Measurements from ENCODE around the gene CAMP. TPM values are rescaled to one million over a fixed set of nuclear protein-coding genes. Genes with fewer than 3 reads are reported as not detected.
A peak's percentile ranks its signal among the peaks of the same experiment; 100 is the strongest.
"Not testable (repeated sequence)": the region's sequence is repeated elsewhere in the genome, so short reads cannot be mapped to it uniquely, and the experiment has no call there.

Gene CAMP
- total RNA-seq, 2 donors from 2014 or later, result 2.4 TPM; not detected in 1

GRCh38 chr3:48267782-48268181 is 44.5 kb downstream of the CAMP start:
- no peaks in the 10 kb centered on the region for H3K27me3 ChIP-seq (replicated peaks; ENCODE audit: insufficient read depth)
- H3K27ac ChIP-seq, result peak overlapping the region; percentile 52 to 71
- H3K4me3 ChIP-seq, result no peak overlapping the region
- WGBS, result 55% methylated on average over 2 of the region's 2 CpGs
- H3K9me3 ChIP-seq, result no peaks in the 10 kb centered on the region
- no peak for TF ChIP-seq POLR2AphosphoS5 (IDR thresholded peaks at IDR 0.05)
- no peak for TF ChIP-seq CTCF (IDR thresholded peaks at IDR 0.05)
- TF ChIP-seq POLR2A (IDR thresholded peaks at IDR 0.05), result no peak
- no peaks in the 10 kb centered on the region for H3K36me3 ChIP-seq
- intact Hi-C loops (cut with DNase I), result no loop called here
- DNase-seq (ENCODE audit: low spot score), result no peak
- no peaks in the 10 kb centered on the region for H3K4me1 ChIP-seq (replicated peaks)

- Histone ChIP-seq H3K4me1 (replicated peaks) (no peaks in the 10 kb centered on the region), H3K36me3 (no peaks in the 10 kb centered on the region), H3K27me3 (replicated peaks; ENCODE audit: insufficient read depth) (no peaks in the 10 kb centered on the region), H3K27ac (peak overlapping the region; percentile 52 to 71), H3K4me3 (no peak overlapping the region), H3K9me3 (no peaks in the 10 kb centered on the region)
- DNase-seq (ENCODE audit: low spot score), result peak; percentile 76
- 44% methylated on average over 13 of the region's 13 CpGs for WGBS
- intact Hi-C loops (cut with DNase I), result no loop called here
- TF ChIP-seq POLR2AphosphoS5 (IDR thresholded peaks at IDR 0.05) (peak; percentile 68), CTCF (IDR thresholded peaks at IDR 0.05) (no peak), POLR2A (IDR thresholded peaks at IDR 0.05) (peak; percentile 12)
Measured at GRCh38 chr3:48268381-48268935, 45.2 kb downstream of the CAMP start.

- intact Hi-C loops (cut with DNase I), result no loop called here
- WGBS, result 49% methylated on average over 23 of the region's 23 CpGs
- peak overlapping the region; percentile 52 to 71 for H3K27ac ChIP-seq
Measured at GRCh38 chr3:48268936-48269561, 45.8 kb downstream of the CAMP start.

GRCh38 chr3:48269592-48269991 is 46.3 kb downstream of the CAMP start:
- no peaks in the 10 kb centered on the region for H3K27me3 ChIP-seq (replicated peaks; ENCODE audit: insufficient read depth)
- no peaks in the 10 kb centered on the region for H3K36me3 ChIP-seq
- TF ChIP-seq CTCF (IDR thresholded peaks at IDR 0.05), result no peak
- no peak for TF ChIP-seq POLR2A (IDR thresholded peaks at IDR 0.05)
- no peak for TF ChIP-seq POLR2AphosphoS5 (IDR thresholded peaks at IDR 0.05)
- H3K9me3 ChIP-seq, result no peaks in the 10 kb centered on the region
- intact Hi-C loops (cut with DNase I), result no loop called here
- no peak overlapping the region for H3K4me3 ChIP-seq
- peak overlapping the region; percentile 52 to 71 for H3K27ac ChIP-seq
- 65% methylated on average over 8 of the region's 8 CpGs for WGBS
- no peak for DNase-seq (ENCODE audit: low spot score)
- H3K4me1 ChIP-seq (replicated peaks), result no peaks in the 10 kb centered on the region

More at GRCh38 chr3:48268936-48269561, 45.8 kb downstream of the CAMP start:
- no peaks in the 10 kb centered on the region for H3K9me3 ChIP-seq
- peak; percentile 37 for DNase-seq (ENCODE audit: low spot score)
- TF ChIP-seq POLR2A (IDR thresholded peaks at IDR 0.05) (no peak), POLR2AphosphoS5 (IDR thresholded peaks at IDR 0.05) (no peak)
- H3K4me3 ChIP-seq, result no peak overlapping the region
- H3K36me3 ChIP-seq, result no peaks in the 10 kb centered on the region
- no peaks in the 10 kb centered on the region for H3K4me1 ChIP-seq (replicated peaks)
- H3K27me3 ChIP-seq (replicated peaks; ENCODE audit: insufficient read depth), result no peaks in the 10 kb centered on the region

- H3K27ac ChIP-seq, result no peak overlapping the region
Measured at GRCh38 chr3:48270306-48270705, 47.0 kb downstream of the CAMP start.

GRCh38 chr3:48271223-48271622 is 47.9 kb downstream of the CAMP start:
- intact Hi-C loops (cut with DNase I), result loop anchor here (10.0 kb wide), 1 partner anchor 284 kb away; the partner anchor contains the start of gene PFKFB4
- not testable (repeated sequence) for H3K36me3 ChIP-seq; DNase-seq (ENCODE audit: low spot score); H3K4me3 ChIP-seq; H3K9me3 ChIP-seq; H3K4me1 ChIP-seq (replicated peaks); H3K27me3 ChIP-seq (replicated peaks; ENCODE audit: insufficient read depth); H3K27ac ChIP-seq
- WGBS, result 94% methylated on average over 10 of the region's 10 CpGs

More at GRCh38 chr3:48270306-48270705, 47.0 kb downstream of the CAMP start:
- H3K4me1 ChIP-seq (replicated peaks), result no peaks in the 10 kb centered on the region
- no peaks in the 10 kb centered on the region for H3K36me3 ChIP-seq
- no peak overlapping the region for H3K4me3 ChIP-seq
- H3K9me3 ChIP-seq, result no peaks in the 10 kb centered on the region
- 73% methylated on average over 2 of the region's 2 CpGs for WGBS
- DNase-seq (ENCODE audit: low spot score), result no peak
- intact Hi-C loops (cut with DNase I), result loop anchor here (10.0 kb wide), 1 partner anchor 284 kb away; the partner anchor contains the start of gene PFKFB4
- no peak for TF ChIP-seq POLR2A (IDR thresholded peaks at IDR 0.05)
- TF ChIP-seq POLR2AphosphoS5 (IDR thresholded peaks at IDR 0.05), result no peak
- no peak for TF ChIP-seq CTCF (IDR thresholded peaks at IDR 0.05)
- H3K27me3 ChIP-seq (replicated peaks; ENCODE audit: insufficient read depth), result no peaks in the 10 kb centered on the region
